Measurements from ENCODE around the gene ZNF735.

- TF ChIP-seq CTCF (conservative IDR thresholded peaks at IDR 0.05 in 1 of 2, IDR thresholded peaks at IDR 0.05 in 1 of 2; ENCODE audit: extremely low read depth in 1 of 2, insufficient read depth in 1 of 2, low read depth in 1 of 2, low read length in 2 of 2) (no peak), EZH2 (IDR thresholded peaks at IDR 0.05; ENCODE audit: borderline replicate concordance, low read length) (no peak)
These were observed 14.8 kb upstream of the ZNF735 start for GRCh38 chr7:64192148-64192704.

Data from mammary epithelial cell (primary cell).